Cardiac muscle cell (in vitro differentiated cells and primary cell): ENCODE data around the gene CCDC134. TPM values are rescaled to one million over a fixed set of nuclear protein-coding genes. Genes with fewer than 3 reads are reported as not detected.
A peak's percentile ranks its signal among the peaks of the same experiment; 100 is the strongest.

Experiments
- DNase-seq, 2 donors: peaks; one replicate each; pipeline versions ENCODE4 v3.0.0 to v3.0.0-alpha.2; 2010 to 2017; ENCODE audit warnings: low read depth in 1 of 2, low spot score in 1 of 2
- H3K27ac ChIP-seq: fragments of 200-600 bp; sonication (generic); 2 replicates; pipeline ENCODE4 v1.5.1; 2016
- H3K27me3 ChIP-seq: fragments of 200-600 bp; sonication (generic); 2 replicates; pipeline ENCODE4 v1.6.0; 2016; ENCODE audit warnings: control low read depth
- H3K36me3 ChIP-seq: fragments of 200-600 bp; sonication (generic); 2 replicates; pipeline ENCODE4 v1.5.1; 2016; ENCODE audit warnings: control low read depth
- H3K4me1 ChIP-seq: fragments of 200-600 bp; sonication (generic); 2 replicates; pipeline ENCODE4 v1.8.1; 2017; ENCODE audit warnings: low read depth, mild to moderate bottlenecking, mixed run types
- H3K4me3 ChIP-seq: fragments of 200-600 bp; sonication (generic); 2 replicates; pipeline ENCODE4 v1.5.1; 2016; ENCODE audit warnings: mild to moderate bottlenecking
- H3K9me3 ChIP-seq: fragments of 200-600 bp; sonication (generic); 2 replicates; pipeline ENCODE4 v1.5.1; 2017; ENCODE audit warnings: low read depth, mild to moderate bottlenecking, control low read depth
- polyA plus RNA-seq: library from polyadenylated mRNA; unstranded; fragments of >200 nt; fragmentation: Nextera tagmentation; extraction: Ambion mirVana; gene quantifications from 2 replicates; pipeline ENCODE4 v1.2.1, GENCODE V29; 2016
- total RNA-seq: library from RNA; depleted of rRNA; stranded (reverse); fragments of >200 nt; gene quantifications from 2 replicates; pipeline ENCODE4 v1.2.3, GENCODE V29; 2016
- TF ChIP-seq, protein P1 (sequence below): IDR thresholded peaks from 2 replicates; pipeline ENCODE4 v1.5.1; 2012; ENCODE audit warnings: low read depth, mild to moderate bottlenecking, low read length

CCDC134 gene
- total and polyA plus RNA-seq, 2 experiments from 2014 or later, result 11.5 to 19.3 TPM

DNA sequence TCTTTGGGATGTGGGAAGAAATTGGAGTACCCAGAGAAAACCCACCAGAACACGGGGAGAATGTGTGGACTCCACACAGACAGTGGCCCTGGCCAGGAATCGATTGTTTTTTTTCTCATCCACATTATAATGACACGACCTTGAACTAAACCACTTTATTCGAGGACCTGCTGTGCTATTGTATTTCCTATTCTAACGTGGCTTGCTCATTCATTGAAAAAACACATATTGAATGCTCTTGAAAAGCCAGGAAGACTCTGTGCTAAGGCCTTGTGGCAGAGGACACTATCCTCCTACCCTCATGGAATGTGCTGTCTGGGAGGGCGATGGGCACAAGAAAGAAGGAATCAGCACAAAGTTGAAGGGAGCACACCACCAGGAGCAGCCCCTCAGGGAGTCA lies 23.3 kb downstream of the CCDC134 start:
- Histone ChIP-seq H3K9me3 (no peaks in the 10 kb centered on the region), H3K27ac (no peak overlapping the region), H3K4me3 (no peak overlapping the region), H3K27me3 (no peaks in the 10 kb centered on the region), H3K36me3 (peaks cover 3% of the 10 kb centered on the region), H3K4me1 (peaks cover 18% of the 10 kb centered on the region)
- no peak for DNase-seq
- TF ChIP-seq, protein P1, sequence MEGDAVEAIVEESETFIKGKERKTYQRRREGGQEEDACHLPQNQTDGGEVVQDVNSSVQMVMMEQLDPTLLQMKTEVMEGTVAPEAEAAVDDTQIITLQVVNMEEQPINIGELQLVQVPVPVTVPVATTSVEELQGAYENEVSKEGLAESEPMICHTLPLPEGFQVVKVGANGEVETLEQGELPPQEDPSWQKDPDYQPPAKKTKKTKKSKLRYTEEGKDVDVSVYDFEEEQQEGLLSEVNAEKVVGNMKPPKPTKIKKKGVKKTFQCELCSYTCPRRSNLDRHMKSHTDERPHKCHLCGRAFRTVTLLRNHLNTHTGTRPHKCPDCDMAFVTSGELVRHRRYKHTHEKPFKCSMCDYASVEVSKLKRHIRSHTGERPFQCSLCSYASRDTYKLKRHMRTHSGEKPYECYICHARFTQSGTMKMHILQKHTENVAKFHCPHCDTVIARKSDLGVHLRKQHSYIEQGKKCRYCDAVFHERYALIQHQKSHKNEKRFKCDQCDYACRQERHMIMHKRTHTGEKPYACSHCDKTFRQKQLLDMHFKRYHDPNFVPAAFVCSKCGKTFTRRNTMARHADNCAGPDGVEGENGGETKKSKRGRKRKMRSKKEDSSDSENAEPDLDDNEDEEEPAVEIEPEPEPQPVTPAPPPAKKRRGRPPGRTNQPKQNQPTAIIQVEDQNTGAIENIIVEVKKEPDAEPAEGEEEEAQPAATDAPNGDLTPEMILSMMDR, result no peak

DNA sequence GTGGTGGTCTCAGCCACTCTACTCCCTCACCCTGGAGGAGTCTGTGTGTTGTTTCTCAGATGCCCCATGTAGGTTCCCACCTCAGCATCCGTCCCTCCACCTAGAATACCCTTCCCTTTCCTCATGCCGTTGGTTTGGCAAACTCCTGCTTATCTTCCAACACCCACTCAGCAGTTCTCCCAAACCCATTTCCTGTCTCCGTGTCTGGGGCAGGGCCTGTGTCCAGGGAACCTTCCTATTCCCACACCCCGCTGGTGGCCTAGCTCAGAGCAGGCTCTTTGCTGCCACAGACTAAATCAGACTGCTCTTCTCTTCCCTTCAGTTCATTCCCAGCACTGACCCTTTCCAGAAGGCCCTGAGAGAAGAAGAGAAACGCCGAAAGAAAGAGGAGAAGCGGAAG lies 24.9 kb downstream of the CCDC134 start:
- peak overlapping the region; percentile 80 for H3K27ac ChIP-seq
- no peaks in the 10 kb centered on the region for H3K27me3 ChIP-seq
- H3K36me3 ChIP-seq, result peaks cover 3% of the 10 kb centered on the region
- peaks cover 25% of the 10 kb centered on the region for H3K4me1 ChIP-seq
- peak in 1 of 2 donors; percentile 61 for DNase-seq
- no peak overlapping the region for H3K4me3 ChIP-seq
- no peaks in the 10 kb centered on the region for H3K9me3 ChIP-seq
- TF ChIP-seq, protein P1, result no peak

DNA sequence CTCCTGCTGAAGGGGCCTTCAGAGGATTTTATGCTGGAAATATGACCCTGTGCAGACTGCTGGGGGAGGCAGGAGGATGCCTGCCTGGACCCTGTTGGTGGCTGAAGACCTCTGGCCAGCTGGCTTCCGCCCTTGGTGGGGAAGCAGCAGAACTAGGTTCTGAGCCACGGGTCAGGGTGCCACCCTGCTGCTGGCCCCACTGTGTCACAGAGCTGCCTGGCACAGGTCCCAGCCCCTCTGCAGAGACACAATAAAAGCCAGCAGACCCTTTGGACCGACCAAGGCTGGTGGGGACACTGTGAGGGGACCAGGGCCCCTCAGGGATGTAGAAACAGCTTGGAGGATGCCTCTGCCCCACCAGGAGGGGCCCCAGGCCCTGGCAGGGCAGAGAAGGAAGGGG lies 25.5 kb downstream of the CCDC134 start:
- TF ChIP-seq, protein P1, result no peak
- Histone ChIP-seq H3K27ac (peak overlapping the region; percentile 80), H3K9me3 (no peaks in the 10 kb centered on the region), H3K4me1 (peaks cover 25% of the 10 kb centered on the region), H3K27me3 (no peaks in the 10 kb centered on the region), H3K36me3 (peaks cover 3% of the 10 kb centered on the region), H3K4me3 (no peak overlapping the region)
- no peak for DNase-seq

DNA sequence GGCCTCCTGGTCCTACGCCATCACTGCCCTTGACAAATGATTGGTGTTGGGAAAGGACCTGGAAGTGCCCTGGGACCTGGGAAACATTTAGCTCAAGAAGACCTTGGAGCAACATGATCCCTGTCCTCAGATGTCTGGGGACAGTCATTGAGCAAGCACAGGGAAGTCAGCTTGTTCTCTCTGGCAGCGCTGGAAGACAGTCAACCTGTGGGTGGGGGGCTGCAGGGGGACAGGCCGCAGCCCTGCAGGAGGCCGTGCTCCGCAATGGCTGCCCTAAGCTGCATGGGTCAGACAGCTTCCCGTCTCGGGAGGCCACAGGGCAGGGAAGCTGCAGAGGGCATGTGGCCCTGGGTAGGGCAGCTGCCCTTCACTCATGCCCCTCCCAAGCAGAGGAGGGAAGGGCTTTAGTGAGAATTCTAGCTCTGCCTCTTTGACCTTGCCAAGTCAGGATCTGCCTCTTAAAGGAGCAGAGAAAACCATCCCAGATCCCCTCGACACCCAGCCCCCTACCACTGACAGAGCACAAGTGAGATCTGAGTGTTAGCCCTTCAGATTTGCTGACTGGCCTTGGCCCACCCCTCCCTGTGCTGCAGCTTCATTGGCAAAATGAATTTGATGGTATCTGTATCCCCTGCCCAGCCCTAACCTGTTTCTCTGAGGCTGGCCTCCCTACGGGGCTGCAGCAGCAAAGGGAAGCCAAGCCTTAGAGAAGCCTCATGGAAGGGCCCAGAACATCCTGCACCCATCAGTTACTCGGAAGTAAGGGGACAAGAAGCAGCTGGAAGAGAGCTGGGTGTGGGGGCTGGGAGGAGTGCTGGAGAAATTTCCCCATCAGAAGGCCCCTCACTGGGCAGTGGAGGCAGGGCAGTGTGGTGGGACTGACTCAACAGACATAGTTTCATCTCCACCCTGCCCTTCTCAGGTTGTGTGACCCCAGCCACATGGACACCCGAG lies 26.2 kb downstream of the CCDC134 start:
- H3K36me3 ChIP-seq, result peaks cover 3% of the 10 kb centered on the region
- TF ChIP-seq, protein P1, result no peak
- no peaks in the 10 kb centered on the region for H3K9me3 ChIP-seq
- H3K27me3 ChIP-seq, result no peaks in the 10 kb centered on the region
- peak overlapping the region; percentile 80 for H3K27ac ChIP-seq
- no peak overlapping the region for H3K4me3 ChIP-seq
- H3K4me1 ChIP-seq, result peaks cover 25% of the 10 kb centered on the region
- DNase-seq, result peak in 1 of 2 donors; percentile 59

DNA sequence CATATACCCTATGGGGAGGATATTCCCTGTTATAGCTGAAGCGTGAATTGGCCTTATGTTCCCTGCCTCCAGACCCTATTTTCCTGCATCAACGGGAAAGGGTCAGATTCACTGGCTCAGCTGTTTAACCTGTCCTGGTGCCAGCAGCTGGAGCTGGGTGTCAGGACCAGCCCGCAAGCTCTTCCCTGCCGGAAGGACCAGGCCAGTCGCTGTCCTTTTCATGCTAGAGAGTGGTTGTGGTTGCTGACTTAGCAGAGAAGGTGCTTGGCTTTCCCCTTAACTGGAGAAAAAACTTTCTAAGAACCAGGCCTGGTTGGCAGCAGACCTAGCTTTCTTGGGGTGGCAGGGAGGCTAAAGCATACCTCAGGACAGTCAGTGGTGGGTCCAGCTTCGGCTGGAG lies 27.2 kb downstream of the CCDC134 start:
- peaks cover 23% of the 10 kb centered on the region for H3K4me1 ChIP-seq
- TF ChIP-seq, protein P1, result no peak
- peak overlapping the region; percentile 80 for H3K27ac ChIP-seq
- no peak overlapping the region for H3K4me3 ChIP-seq
- H3K9me3 ChIP-seq, result no peaks in the 10 kb centered on the region
- no peaks in the 10 kb centered on the region for H3K27me3 ChIP-seq
- DNase-seq, result no peak
- peaks cover 3% of the 10 kb centered on the region for H3K36me3 ChIP-seq
